GM23338 (cell line): ENCODE data around the gene ACOX1. TPM values are rescaled to one million over a fixed set of nuclear protein-coding genes. Genes with fewer than 3 reads are reported as not detected.

ENCODE experiments used
- ATAC-seq: fragments of 200-7000 bp; cut with Tn5 transposase; 3 replicates; pipeline ENCODE4 v1.9.1; 2020
- DNase-seq: peaks from one replicate; pipeline ENCODE4 v3.0.0-alpha.2; 2015; ENCODE audit warnings: low spot score
- H2AFZ ChIP-seq: fragments of 200-600 bp; sonication (generic); 2 replicates; pipeline ENCODE4 v1.8.0; 2016; ENCODE audit warnings: antibody characterized with exemption, mild to moderate bottlenecking, moderate library complexity
- H3F3A ChIP-seq: fragments of 200-600 bp; sonication (generic); replicated peaks from 2 replicates; pipeline ENCODE4 v1.8.0; 2017; ENCODE audit warnings: antibody characterized with exemption, mixed run types, low read depth
- H3K27ac ChIP-seq: fragments of 200-600 bp; sonication (generic); 2 replicates; pipeline ENCODE4 v1.6.1; 2016; ENCODE audit warnings: low read depth
- H3K27me3 ChIP-seq: fragments of 200-600 bp; sonication (generic); 2 replicates; pipeline ENCODE4 v1.8.0; 2016; ENCODE audit warnings: mild to moderate bottlenecking, mixed run types, moderate library complexity; ENCODE audit not compliant: insufficient read depth
- H3K36me3 ChIP-seq: fragments of 200-600 bp; sonication (generic); 2 replicates; pipeline ENCODE4 v1.8.0; 2016; ENCODE audit warnings: mild to moderate bottlenecking; ENCODE audit not compliant: insufficient read depth
- H3K4me1 ChIP-seq: fragments of 200-600 bp; sonication (generic); 2 replicates; pipeline ENCODE4 v1.8.0; 2016; ENCODE audit warnings: mild to moderate bottlenecking, moderate library complexity; ENCODE audit not compliant: insufficient read depth
- H3K4me2 ChIP-seq: fragments of 200-600 bp; sonication (generic); 2 replicates; pipeline ENCODE4 v1.7.1; 2017; ENCODE audit warnings: mixed run types
- H3K4me3 ChIP-seq: fragments of 200-600 bp; sonication (generic); 2 replicates; pipeline ENCODE4 v1.6.1; 2016; ENCODE audit warnings: mixed run types
- H3K79me2 ChIP-seq: fragments of 200-600 bp; sonication (generic); replicated peaks from 2 replicates; pipeline ENCODE4 v1.8.0; 2017; ENCODE audit warnings: mild to moderate bottlenecking; ENCODE audit not compliant: insufficient read depth
- H3K9me2 ChIP-seq: fragments of 200-600 bp; sonication (generic); 2 replicates; pipeline ENCODE4 v1.8.0; 2017; ENCODE audit not compliant: insufficient read depth
- H4K20me1 ChIP-seq: fragments of 200-600 bp; sonication (generic); replicated peaks from 2 replicates; pipeline ENCODE4 v1.8.0; 2017; ENCODE audit warnings: mild to moderate bottlenecking; ENCODE audit not compliant: insufficient read depth
- H3K27ac Mint-ChIP-seq: 2 replicates; pipeline ENCODE4 v1.8.0; 2020; ENCODE audit warnings: inconsistent platforms, mild to moderate bottlenecking, moderate library complexity, mixed read lengths
- H3K27me3 Mint-ChIP-seq: 3 replicates; pipeline ENCODE4 v1.8.0; 2022; ENCODE audit warnings: low read depth, mild to moderate bottlenecking, moderate library complexity, mixed read lengths, inconsistent platforms; ENCODE audit not compliant: insufficient read depth, poor library complexity
- H3K36me3 Mint-ChIP-seq: 3 replicates; pipeline ENCODE4 v1.8.0; 2021; ENCODE audit warnings: low read depth, mild to moderate bottlenecking, inconsistent platforms, moderate library complexity, mixed read lengths
- H3K4me1 Mint-ChIP-seq: 3 replicates; pipeline ENCODE4 v1.8.0; 2020; ENCODE audit warnings: mild to moderate bottlenecking, inconsistent platforms, mixed read lengths
- H3K4me3 Mint-ChIP-seq: 3 replicates; pipeline ENCODE4 v1.8.0; 2021; ENCODE audit warnings: moderate library complexity, mild to moderate bottlenecking, inconsistent platforms, mixed read lengths
- H3K9me3 Mint-ChIP-seq: 3 replicates; pipeline ENCODE4 v1.8.0; 2020; ENCODE audit warnings: moderate library complexity, mild to moderate bottlenecking, inconsistent platforms, mixed read lengths
- CTCF ChIP-seq, 2 experiments: fragments of 200-600 bp in 1 of 2; sonication (generic) in 1 of 2; conservative IDR thresholded peaks; 2 replicates each; pipeline versions ENCODE4 v1.5.1 to v1.6.1; 2016 to 2017; ENCODE audit warnings: antibody characterized with exemption in 2 of 2, low read depth in 2 of 2, mild to moderate bottlenecking in 2 of 2, moderate library complexity in 1 of 2
- ETS1 ChIP-seq: IDR thresholded peaks from 2 replicates; pipeline ENCODE4 v1.6.1; 2016; ENCODE audit warnings: antibody characterized with exemption
- EZH2 ChIP-seq: fragments of 200-600 bp; sonication (generic); IDR thresholded peaks from one replicate; pipeline ENCODE4 v1.8.0; 2017; ENCODE audit warnings: antibody characterized with exemption, mild to moderate bottlenecking, low read depth; ENCODE audit not compliant: unreplicated experiment
- EZH2phosphoT487 ChIP-seq: fragments of 200-600 bp; sonication (generic); IDR thresholded peaks from one replicate; pipeline ENCODE4 v1.8.1; 2018; ENCODE audit warnings: antibody characterized with exemption; ENCODE audit not compliant: unreplicated experiment
- JUNB ChIP-seq: IDR thresholded peaks from one replicate; pipeline ENCODE4 v1.6.1; 2016; ENCODE audit warnings: antibody characterized with exemption; ENCODE audit not compliant: unreplicated experiment
- NANOG ChIP-seq: IDR thresholded peaks from 2 replicates; pipeline ENCODE4 v1.6.1; 2016; ENCODE audit warnings: antibody characterized with exemption, borderline replicate concordance
- POLR2AphosphoS5 ChIP-seq: IDR thresholded peaks from 2 replicates; pipeline ENCODE4 v1.6.1; 2016; ENCODE audit warnings: antibody characterized with exemption, low read depth
- REST ChIP-seq: IDR thresholded peaks from one replicate; pipeline ENCODE4 v1.6.1; 2018; ENCODE audit warnings: antibody characterized with exemption; ENCODE audit not compliant: unreplicated experiment
- STAT1 ChIP-seq: IDR thresholded peaks from one replicate; pipeline ENCODE4 v1.6.1; 2016; ENCODE audit warnings: antibody characterized with exemption; ENCODE audit not compliant: unreplicated experiment
- ZNF114 ChIP-seq: fragments of 250-450 bp; sonication (Bioruptor Pico); IDR thresholded peaks from 2 replicates; pipeline ENCODE4 v1.5.0; 2020; ENCODE audit warnings: mild to moderate bottlenecking, moderate library complexity
- polyA plus RNA-seq: library from polyadenylated mRNA; unstranded; fragments of >200 nt; fragmentation: Nextera tagmentation; extraction: Ambion mirVana; gene quantifications from 2 replicates; pipeline ENCODE4 v1.2.1, GENCODE V29; 2016
- total RNA-seq: library from RNA; depleted of rRNA; stranded (reverse); fragments of >200 nt; shearing (Covaris generic); gene quantifications from 2 replicates; pipeline ENCODE4 v1.2.3, GENCODE V29; 2014

Gene ACOX1
- total and polyA plus RNA-seq, 2 experiments from 2014 or later, result 12.8 to 32.9 TPM

- Histone ChIP-seq H3F3A (no peaks in the 10 kb centered on the region), H3K36me3 (no peaks in the 10 kb centered on the region), H3K9me2 (no peaks in the 10 kb centered on the region), H3K27me3 (no peaks in the 10 kb centered on the region), H3K27ac (no peak overlapping the region), H2AFZ (no peak overlapping the region), H3K4me3 (no peak overlapping the region), H3K4me2 (no peak overlapping the region), H3K79me2 (no peaks in the 10 kb centered on the region), H4K20me1 (no peaks in the 10 kb centered on the region), H3K4me1 (no peaks in the 10 kb centered on the region)
- ATAC-seq (no peak), DNase-seq (no peak)
- no peak overlapping the region for H3K27ac Mint-ChIP-seq
- no peaks in the 10 kb centered on the region for H3K4me1 Mint-ChIP-seq
- H3K27me3 Mint-ChIP-seq, result peaks cover 11% of the 10 kb centered on the region
- TF ChIP-seq EZH2, result no peak
- no peak for TF ChIP-seq JUNB
- no peak for TF ChIP-seq POLR2AphosphoS5
- TF ChIP-seq STAT1, result no peak
- TF ChIP-seq ETS1, result no peak
- no peak overlapping the region for H3K4me3 Mint-ChIP-seq
- peaks cover 7% of the 10 kb centered on the region for H3K36me3 Mint-ChIP-seq
- no peaks in the 10 kb centered on the region for H3K9me3 Mint-ChIP-seq
These were observed 56.6 kb downstream of the ACOX1 start for GRCh38 chr17:75922173-75922961.

- Mint-ChIP-seq H3K9me3 (no peaks in the 10 kb centered on the region), H3K4me1 (no peaks in the 10 kb centered on the region), H3K27ac (no peak overlapping the region), H3K4me3 (no peak overlapping the region), H3K36me3 (peaks cover 8% of the 10 kb centered on the region), H3K27me3 (peaks cover 13% of the 10 kb centered on the region)
- no peak overlapping the region for H3K4me2 ChIP-seq
- ATAC-seq, result no peak
- no peak overlapping the region for H2AFZ ChIP-seq
- DNase-seq, result no peak
- no peak overlapping the region for H3K27ac ChIP-seq
- H3K79me2 ChIP-seq, result no peaks in the 10 kb centered on the region
- no peaks in the 10 kb centered on the region for H3K4me1 ChIP-seq
- no peaks in the 10 kb centered on the region for H3F3A ChIP-seq
- H3K4me3 ChIP-seq, result no peak overlapping the region
- H3K27me3 ChIP-seq, result no peaks in the 10 kb centered on the region
- H4K20me1 ChIP-seq, result no peaks in the 10 kb centered on the region
- H3K9me2 ChIP-seq, result no peaks in the 10 kb centered on the region
- H3K36me3 ChIP-seq, result no peaks in the 10 kb centered on the region
- TF ChIP-seq EZH2phosphoT487 (no peak), ZNF114 (no peak), POLR2AphosphoS5 (no peak), REST (no peak), EZH2 (no peak), JUNB (no peak), NANOG (no peak), ETS1 (no peak), STAT1 (no peak), CTCF (conservative IDR thresholded peaks at IDR 0.05; ENCODE audit: low read depth in 2 of 2) (no peak)
These were observed 57.4 kb downstream of the ACOX1 start for GRCh38 chr17:75921596-75921995.
